OCI-LY1 (cell line): Measurements from ENCODE around the gene NKX2-8.

Source experiments
- H2AFZ ChIP-seq: fragments of 200-600 bp; sonication (generic), shearing (Covaris generic); 2 replicates; pipeline ENCODE4 v1.6.0; 2014; ENCODE audit warnings: antibody characterized with exemption, mild to moderate bottlenecking, low read length
- H3F3A ChIP-seq: fragments of 200-600 bp; sonication (generic), shearing (Covaris generic); 2 replicates; pipeline ENCODE4 v1.6.0; 2014; ENCODE audit warnings: mild to moderate bottlenecking, antibody characterized with exemption, low read length, moderate library complexity; ENCODE audit not compliant: insufficient read depth
- H3K27ac ChIP-seq: fragments of 200-600 bp; sonication (generic); 2 replicates; pipeline ENCODE4 v1.5.1; 2014; ENCODE audit warnings: low read length, mixed run types, mild to moderate bottlenecking, low read depth; ENCODE audit not compliant: poor library complexity, severe bottlenecking
- H3K27me3 ChIP-seq: fragments of 200-600 bp; sonication (generic); 2 replicates; pipeline ENCODE4 v1.6.0; 2014; ENCODE audit warnings: antibody characterized with exemption, mild to moderate bottlenecking, low read length, moderate library complexity; ENCODE audit not compliant: insufficient read depth
- H3K36me3 ChIP-seq: fragments of 200-600 bp; sonication (generic); 2 replicates; pipeline ENCODE4 v1.6.1; 2014; ENCODE audit warnings: mild to moderate bottlenecking, antibody characterized with exemption, low read length, moderate library complexity, mixed read lengths; ENCODE audit not compliant: insufficient read depth
- H3K4me1 ChIP-seq: fragments of 200-600 bp; sonication (generic); 2 replicates; pipeline ENCODE4 v1.5.1; 2014; ENCODE audit warnings: mild to moderate bottlenecking, low read length, moderate library complexity; ENCODE audit not compliant: insufficient read depth, severe bottlenecking
- H3K4me2 ChIP-seq: fragments of 200-600 bp; sonication (generic), shearing (Covaris generic); 2 replicates; pipeline ENCODE4 v1.6.1; 2014; ENCODE audit warnings: low read length
- H3K4me3 ChIP-seq: fragments of 200-600 bp; sonication (generic); 2 replicates; pipeline ENCODE4 v1.5.1; 2014; ENCODE audit warnings: low read length, low read depth, mild to moderate bottlenecking, mixed read lengths; ENCODE audit not compliant: poor library complexity, severe bottlenecking
- H3K79me2 ChIP-seq: fragments of 200-600 bp; shearing (Covaris generic); 2 replicates; pipeline ENCODE4 v1.6.1; 2016; ENCODE audit warnings: mixed run types, low read length, mixed read lengths; ENCODE audit not compliant: insufficient read depth
- H3K9ac ChIP-seq: fragments of 200-600 bp; sonication (generic), shearing (Covaris generic); 2 replicates; pipeline ENCODE4 v1.6.1; 2014; ENCODE audit warnings: mild to moderate bottlenecking, low read length, mixed read lengths
- H3K9me2 ChIP-seq: fragments of 200-600 bp; sonication (generic), shearing (Covaris generic); 2 replicates; pipeline ENCODE4 v1.6.1; 2014; ENCODE audit warnings: low read depth, mild to moderate bottlenecking, low read length, mixed read lengths
- H3K9me3 ChIP-seq: fragments of 200-600 bp; shearing (Covaris generic); 2 replicates; pipeline ENCODE4 v1.6.1; 2014; ENCODE audit warnings: low read length, mixed read lengths
- H4K20me1 ChIP-seq: fragments of 200-600 bp; sonication (generic), shearing (Covaris generic); 2 replicates; pipeline ENCODE4 v1.6.0; 2016; ENCODE audit warnings: mild to moderate bottlenecking, low read length; ENCODE audit not compliant: insufficient read depth
- EZH2 ChIP-seq: fragments of 200-600 bp; sonication (generic), shearing (Covaris generic); IDR thresholded peaks from 2 replicates; pipeline ENCODE4 v1.8.0; 2017; ENCODE audit warnings: borderline replicate concordance, mixed run types, mild to moderate bottlenecking, antibody characterized with exemption, low read length, moderate library complexity, mixed read lengths
- TF ChIP-seq, protein P1 (sequence below): fragments of 200-600 bp; sonication (generic), shearing (Covaris generic); IDR thresholded peaks from 2 replicates; pipeline ENCODE4 v1.5.1; 2017; ENCODE audit warnings: mild to moderate bottlenecking, antibody characterized with exemption, low read length, moderate library complexity, mixed read lengths

The NKX2-8 gene

GRCh38 chr14:36582874-36583241 lies 444 bp upstream of the NKX2-8 start:
- H3F3A ChIP-seq: no peaks in the 10 kb centered on the region
- H3K27ac ChIP-seq: no peak overlapping the region
- no peaks in the 10 kb centered on the region for H3K4me1 ChIP-seq
- H3K4me3 ChIP-seq: no peak overlapping the region
- H3K4me2 ChIP-seq: no peak overlapping the region
- no peaks in the 10 kb centered on the region for H3K9me3 ChIP-seq
- no peaks in the 10 kb centered on the region for H4K20me1 ChIP-seq
- H3K36me3 ChIP-seq: no peaks in the 10 kb centered on the region
- H2AFZ ChIP-seq: no peak overlapping the region
- H3K79me2 ChIP-seq: no peaks in the 10 kb centered on the region
- H3K27me3 ChIP-seq: no peaks in the 10 kb centered on the region
- H3K9me2 ChIP-seq: no peaks in the 10 kb centered on the region
- no peak overlapping the region for H3K9ac ChIP-seq
- TF ChIP-seq, protein P1, sequence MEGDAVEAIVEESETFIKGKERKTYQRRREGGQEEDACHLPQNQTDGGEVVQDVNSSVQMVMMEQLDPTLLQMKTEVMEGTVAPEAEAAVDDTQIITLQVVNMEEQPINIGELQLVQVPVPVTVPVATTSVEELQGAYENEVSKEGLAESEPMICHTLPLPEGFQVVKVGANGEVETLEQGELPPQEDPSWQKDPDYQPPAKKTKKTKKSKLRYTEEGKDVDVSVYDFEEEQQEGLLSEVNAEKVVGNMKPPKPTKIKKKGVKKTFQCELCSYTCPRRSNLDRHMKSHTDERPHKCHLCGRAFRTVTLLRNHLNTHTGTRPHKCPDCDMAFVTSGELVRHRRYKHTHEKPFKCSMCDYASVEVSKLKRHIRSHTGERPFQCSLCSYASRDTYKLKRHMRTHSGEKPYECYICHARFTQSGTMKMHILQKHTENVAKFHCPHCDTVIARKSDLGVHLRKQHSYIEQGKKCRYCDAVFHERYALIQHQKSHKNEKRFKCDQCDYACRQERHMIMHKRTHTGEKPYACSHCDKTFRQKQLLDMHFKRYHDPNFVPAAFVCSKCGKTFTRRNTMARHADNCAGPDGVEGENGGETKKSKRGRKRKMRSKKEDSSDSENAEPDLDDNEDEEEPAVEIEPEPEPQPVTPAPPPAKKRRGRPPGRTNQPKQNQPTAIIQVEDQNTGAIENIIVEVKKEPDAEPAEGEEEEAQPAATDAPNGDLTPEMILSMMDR: no peak
- TF ChIP-seq EZH2: no peak

DNA sequence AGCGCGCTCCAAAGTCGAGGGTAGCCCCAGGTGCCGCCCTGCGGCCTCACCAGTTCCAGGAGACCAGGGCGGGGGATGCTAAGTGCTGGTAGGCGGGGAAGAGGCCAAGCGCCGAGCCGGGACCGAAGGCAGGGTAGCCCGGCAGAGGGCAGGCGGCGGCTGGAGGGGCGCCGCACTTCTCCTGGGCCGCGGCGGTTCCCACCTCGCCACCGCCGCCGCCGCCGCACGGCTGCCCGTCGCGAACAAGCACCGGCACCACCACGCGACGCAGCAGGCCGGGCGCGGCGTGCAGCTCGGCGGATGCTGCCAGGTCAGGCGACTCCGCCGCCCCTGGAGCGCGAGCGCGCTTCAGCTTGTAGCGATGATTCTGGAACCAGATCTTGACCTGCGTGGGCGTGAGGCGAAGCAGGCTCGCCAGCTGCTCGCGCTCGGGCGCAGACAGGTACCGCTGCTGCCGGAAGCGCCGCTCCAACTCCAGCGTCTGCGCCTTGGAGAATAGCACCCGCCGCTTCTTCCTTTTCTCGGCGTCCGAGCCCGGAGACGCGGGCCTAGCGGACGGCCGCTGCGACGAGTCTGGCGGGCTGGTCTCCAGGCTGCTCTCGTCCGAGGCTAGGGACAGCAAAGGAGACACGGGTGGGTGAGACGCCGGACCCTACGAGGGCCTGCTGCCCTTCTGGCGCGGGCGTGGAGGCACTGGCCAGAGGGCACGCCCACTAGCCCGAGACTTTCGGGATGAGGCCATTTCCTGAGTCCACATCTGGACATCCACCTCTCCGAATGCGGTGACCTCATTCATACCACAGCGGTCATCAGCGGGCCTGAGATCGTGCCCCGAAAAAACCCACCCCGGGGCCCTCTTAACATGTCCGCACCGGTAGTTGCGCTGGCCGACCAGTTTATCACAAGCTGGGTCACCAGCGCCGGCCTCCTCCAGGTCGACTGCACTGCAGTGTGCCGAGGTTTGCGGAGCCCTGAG lies 1.3 kb downstream of the NKX2-8 start:
- Histone ChIP-seq H3K36me3 (no peaks in the 10 kb centered on the region), H3K4me2 (no peak overlapping the region), H3K79me2 (no peaks in the 10 kb centered on the region), H3K27me3 (no peaks in the 10 kb centered on the region), H4K20me1 (no peaks in the 10 kb centered on the region), H2AFZ (no peak overlapping the region), H3K4me1 (no peaks in the 10 kb centered on the region), H3K9ac (no peak overlapping the region), H3K27ac (no peak overlapping the region), H3K9me2 (no peaks in the 10 kb centered on the region), H3K4me3 (no peak overlapping the region), H3K9me3 (no peaks in the 10 kb centered on the region), H3F3A (no peaks in the 10 kb centered on the region)
- TF ChIP-seq, protein P1: no peak
- no peak for TF ChIP-seq EZH2

DNA sequence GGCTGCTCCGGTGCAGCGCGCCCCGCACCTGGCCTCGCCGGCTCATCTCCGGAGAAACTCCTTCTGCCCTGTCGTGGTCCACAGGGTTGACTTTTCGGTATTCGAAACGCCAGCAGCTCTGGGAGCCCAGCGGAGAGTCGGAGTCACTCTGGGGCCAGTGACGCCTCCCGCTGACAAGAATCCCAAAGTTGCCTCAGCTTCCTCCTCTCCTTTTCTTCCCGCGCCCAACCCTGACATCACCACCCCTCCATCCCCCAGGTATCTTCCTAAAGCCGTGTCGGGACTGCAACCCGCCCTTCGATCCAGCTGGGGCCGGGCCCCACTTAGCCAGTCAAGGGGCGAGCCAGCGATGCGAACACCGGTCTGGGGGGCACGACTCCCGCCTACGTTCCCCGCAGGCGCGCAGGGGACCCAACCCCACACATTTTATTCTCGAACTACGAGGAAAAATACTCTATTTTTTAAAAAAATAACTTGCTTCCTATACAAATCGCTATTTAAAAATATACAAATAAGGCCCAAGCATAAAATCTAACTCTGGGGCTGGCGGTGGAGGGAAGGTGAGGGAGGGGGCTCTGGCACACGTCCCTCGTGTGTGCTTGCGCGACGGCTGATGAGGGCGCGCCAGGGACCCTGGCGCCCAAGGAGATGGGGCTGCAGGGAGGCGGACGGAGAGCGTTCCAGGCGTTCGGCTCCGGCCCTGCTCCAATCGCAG lies 2.1 kb downstream of the NKX2-8 start:
- no peaks in the 10 kb centered on the region for H3K4me1 ChIP-seq
- H3K9me3 ChIP-seq: no peaks in the 10 kb centered on the region
- no peaks in the 10 kb centered on the region for H3F3A ChIP-seq
- no peak overlapping the region for H3K27ac ChIP-seq
- no peaks in the 10 kb centered on the region for H3K79me2 ChIP-seq
- H3K4me2 ChIP-seq: no peak overlapping the region
- no peaks in the 10 kb centered on the region for H3K36me3 ChIP-seq
- TF ChIP-seq, protein P1: no peak
- TF ChIP-seq EZH2: no peak
- H3K9ac ChIP-seq: no peak overlapping the region
- H3K9me2 ChIP-seq: no peaks in the 10 kb centered on the region
- H3K4me3 ChIP-seq: no peak overlapping the region
- H4K20me1 ChIP-seq: no peaks in the 10 kb centered on the region
- no peak overlapping the region for H2AFZ ChIP-seq
- H3K27me3 ChIP-seq: no peaks in the 10 kb centered on the region
